HG03342 (cell line): ENCODE results near the gene ARL15.

Experiments
- ATAC-seq: cut with Tn5 transposase; IDR thresholded peaks from one replicate; pipeline ENCODE4 v1.9.1; 2021; ENCODE audit warnings: mild to moderate bottlenecking, moderate library complexity; ENCODE audit not compliant: unreplicated experiment

Gene ARL15

DNA sequence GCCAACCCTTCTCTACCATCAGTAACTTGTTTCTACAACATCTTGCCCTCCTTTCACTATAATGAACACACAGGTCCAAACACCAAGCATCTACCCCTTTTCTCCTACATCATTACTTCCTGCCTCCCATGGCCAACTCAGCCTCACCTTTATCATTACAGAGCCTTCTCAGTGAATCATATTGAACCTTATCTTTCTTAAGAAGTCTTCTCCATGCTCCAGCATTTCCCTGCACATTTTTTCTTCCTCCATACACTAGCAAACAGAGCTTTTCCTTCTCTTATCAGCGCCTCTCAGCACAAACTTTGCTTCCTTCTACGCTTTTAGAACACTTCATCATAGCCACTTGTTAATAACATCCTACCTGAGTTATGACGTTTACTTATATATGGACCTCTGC is 148.2 kb downstream of the ARL15 start:
- no peak for ATAC-seq

DNA sequence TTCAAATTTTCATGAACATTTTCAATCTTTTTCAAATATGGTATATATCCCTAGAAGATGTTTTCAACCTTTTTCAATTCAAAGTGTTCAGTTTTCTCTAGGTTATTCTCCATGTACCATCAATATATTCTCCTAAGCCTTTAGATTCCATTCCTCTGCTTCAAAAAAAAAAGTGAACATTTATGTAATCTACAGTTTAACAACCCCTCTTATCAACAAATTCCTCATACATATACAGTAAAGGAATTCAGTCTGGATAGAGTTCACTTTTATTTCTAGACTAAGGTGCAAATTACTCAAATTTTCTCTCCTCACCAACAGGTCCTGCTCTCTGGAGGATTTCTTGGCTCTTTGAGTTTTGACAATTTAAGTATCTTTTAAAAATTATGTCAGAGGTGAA is 150.0 kb downstream of the ARL15 start:
- no peak for ATAC-seq

DNA sequence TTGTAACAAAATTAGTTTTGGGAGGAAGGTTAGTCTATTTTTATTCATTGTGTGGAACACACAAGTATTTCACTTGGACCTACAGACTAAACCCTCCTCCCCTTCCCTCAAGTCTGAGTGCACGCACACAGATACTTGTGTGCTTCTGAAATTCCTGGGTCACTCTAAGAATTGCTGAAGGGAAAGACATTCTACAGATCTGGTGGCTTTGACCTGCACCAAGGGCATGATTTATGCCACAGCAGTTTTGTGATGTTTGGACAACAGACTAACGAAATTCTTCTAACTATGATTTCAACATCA is 150.5 kb downstream of the ARL15 start:
- no peak for ATAC-seq

DNA sequence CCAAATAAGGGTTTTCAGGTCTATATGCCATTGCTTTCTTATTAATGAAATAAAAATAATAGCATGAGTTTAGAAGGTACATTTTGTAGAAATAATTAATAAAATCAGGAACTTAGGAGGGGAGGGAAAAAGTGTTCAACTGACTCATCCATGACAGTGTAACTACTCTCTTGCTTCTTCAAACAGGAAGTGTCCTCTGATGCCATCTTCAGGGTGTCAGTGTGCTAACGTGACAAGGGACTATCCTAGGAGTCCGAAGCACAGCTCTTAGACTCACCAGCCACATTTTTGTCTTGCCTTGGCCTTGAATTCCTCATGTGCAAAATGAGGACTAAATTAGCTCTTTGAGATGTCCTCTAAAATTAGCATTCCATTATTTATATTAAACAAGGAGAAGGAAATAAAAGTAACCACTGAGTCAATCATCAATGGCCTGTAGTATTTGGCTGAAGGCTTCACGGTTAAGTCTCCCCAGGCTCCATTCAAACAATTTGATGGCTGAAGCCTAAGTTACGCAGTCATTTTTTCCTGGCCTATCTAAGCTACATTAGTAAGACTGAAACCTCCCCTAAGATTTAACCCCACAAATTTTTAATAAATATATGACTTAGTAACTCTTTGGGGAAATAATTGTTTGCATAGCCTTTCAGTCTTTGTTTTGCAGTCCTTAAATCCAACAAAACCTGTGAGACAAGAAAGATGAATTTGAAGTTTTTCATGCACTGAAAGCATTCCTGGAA is 151.1 kb downstream of the ARL15 start:
- no peak for ATAC-seq

DNA sequence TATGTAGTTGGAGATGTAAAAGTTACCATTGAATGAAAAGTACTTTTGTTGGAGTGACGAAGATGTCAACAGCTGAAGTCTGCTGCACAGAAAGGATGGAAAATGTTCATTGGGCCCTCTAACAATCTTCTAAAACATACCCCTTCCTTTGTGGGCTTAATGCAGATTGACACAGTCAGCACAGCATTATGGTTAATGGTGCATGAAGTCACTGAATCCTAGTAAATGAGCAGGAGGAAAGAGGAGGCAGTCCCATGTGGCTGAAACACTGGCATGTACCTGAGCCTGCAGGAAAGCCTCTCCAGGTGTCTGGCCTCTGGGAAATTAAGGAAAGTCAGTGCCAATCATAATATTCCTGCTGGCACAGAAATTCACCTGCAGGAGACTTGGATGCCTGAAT is 153.8 kb downstream of the ARL15 start:
- ATAC-seq: no peak

DNA sequence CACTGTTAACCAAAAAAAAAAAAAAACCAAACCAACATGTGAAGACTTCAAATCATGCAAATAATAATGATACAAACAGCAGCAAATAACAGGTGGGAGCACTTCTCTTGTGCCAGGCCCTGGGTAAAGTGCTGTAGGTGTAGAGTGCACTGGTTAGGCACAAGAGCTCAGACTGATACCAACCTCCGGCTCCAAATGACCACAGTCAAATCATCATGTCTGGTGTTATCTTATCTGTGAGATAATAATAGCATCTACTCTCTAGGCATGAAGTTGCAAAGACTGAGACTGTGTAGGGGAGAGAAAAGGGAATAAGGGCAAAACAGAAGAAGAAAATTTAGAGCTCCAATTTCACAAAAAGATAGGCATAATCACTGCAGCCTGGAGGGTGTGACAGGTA is 159.5 kb downstream of the ARL15 start:
- ATAC-seq: no peak

DNA sequence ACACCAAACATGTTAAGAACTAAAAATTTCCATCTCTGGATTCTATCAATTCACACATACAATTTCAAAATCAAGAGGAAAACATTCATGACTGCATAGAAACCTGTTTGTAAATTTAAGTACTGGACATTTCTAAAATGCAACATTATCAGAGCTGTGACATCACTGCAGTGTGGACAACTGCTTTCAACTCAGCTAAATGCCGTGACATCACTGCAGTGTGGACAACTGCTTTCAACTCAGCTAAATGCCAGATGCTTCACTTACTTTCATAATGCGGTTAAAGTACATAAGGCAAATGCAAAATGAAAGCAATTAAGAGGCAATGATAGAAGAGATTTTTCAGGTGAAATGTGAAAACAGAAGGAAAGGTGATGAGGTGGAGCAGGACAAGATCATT is 161.5 kb downstream of the ARL15 start:
- no peak for ATAC-seq

DNA sequence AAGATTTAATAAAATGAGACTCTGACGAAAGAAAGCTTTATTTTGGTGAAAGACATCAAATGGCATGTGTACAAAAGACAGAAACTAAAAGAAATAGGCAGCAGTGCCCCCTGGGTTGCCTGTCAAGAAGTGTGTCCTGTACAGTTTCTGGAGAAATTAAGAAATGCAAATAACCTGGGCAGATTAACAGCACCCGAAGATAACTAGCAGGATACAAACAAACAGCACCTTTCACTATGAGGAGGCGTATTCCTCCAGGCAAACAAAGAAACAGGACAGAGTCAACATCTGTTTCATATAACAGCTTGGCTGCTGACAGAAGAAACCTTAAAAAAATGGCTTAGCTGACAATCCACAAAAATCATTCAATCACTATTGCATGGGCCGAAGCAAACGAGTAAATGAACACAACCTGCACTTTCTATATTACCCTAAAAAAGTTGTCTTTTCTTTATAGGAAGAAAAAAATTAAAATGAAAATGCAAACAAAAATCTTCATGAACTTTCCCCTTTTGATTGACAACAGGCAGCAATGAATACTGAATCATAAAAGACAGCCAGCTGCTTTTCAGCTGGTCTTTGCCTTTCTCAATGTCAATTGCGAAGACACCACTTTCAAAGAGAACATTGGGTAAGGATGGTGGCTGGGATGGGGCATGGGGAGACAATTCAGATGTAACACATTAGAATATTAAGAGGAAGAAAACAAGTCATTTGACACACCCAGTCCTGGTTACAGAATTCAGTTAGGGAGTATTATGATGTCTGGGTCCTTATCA is 162.1 kb downstream of the ARL15 start:
- no peak for ATAC-seq

DNA sequence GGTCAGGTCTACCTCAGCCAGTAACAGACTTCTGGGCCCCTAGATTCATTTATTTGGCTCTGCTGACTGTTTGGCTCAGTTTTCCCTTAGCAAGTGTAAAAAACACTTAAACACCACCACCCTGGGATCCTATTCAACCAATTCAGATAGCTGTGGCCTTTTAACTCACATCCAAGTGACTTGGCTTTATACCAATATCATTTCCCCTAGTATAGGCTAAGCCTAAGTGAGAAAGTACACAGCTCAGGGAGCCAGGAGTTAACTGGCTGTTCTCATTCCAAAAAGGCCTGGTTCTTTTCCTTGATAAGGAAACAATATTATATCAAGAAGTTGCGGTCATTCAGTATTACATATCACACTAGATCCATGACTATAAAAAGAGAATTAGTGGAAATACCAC is 163.5 kb downstream of the ARL15 start:
- no peak for ATAC-seq

DNA sequence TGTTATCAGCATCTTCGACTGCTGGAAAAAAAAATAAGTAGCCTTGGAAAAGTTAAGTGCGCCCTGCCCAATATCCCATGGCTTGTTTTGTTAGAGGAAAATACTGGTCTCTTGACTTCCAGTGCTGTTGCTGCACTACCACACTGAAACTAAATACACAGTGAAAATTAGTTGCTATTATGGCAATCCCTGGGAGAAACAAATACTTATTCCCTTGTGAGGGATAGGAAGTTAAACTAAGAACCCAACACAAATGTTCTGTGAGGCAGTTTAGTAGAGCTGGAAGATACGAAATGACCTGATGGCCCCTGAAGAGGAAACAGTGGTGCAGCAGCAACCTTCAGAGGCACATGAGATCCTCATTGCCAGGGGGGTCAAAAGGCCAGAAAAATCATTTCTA is 164.0 kb downstream of the ARL15 start:
- ATAC-seq: no peak

DNA sequence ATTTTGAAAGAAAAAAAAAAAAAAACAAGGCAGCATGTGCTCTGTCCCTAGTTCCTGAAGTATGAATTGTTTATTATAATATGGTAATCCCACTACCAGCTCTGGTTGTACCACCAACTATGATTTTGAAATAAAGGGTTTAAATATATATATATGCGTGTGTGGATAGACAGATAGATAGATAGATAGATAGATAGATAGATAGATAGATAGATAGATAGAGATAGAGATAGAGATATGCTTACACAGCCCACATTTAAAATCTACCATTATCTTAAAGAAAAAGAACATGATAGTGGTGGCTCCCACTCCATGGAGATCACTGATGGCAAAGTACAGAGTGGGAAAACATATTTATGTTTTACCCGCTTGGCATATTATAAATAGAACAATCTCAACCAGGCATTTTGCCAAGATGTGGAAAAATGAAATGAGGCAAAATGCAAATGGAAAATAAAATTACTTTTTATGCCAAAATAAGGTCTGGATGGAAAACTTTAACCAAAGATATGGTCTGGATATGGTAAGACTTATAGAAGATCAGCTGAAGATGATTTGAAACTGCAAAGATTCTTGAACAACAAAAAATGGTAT is 170.0 kb downstream of the ARL15 start:
- no peak for ATAC-seq

DNA sequence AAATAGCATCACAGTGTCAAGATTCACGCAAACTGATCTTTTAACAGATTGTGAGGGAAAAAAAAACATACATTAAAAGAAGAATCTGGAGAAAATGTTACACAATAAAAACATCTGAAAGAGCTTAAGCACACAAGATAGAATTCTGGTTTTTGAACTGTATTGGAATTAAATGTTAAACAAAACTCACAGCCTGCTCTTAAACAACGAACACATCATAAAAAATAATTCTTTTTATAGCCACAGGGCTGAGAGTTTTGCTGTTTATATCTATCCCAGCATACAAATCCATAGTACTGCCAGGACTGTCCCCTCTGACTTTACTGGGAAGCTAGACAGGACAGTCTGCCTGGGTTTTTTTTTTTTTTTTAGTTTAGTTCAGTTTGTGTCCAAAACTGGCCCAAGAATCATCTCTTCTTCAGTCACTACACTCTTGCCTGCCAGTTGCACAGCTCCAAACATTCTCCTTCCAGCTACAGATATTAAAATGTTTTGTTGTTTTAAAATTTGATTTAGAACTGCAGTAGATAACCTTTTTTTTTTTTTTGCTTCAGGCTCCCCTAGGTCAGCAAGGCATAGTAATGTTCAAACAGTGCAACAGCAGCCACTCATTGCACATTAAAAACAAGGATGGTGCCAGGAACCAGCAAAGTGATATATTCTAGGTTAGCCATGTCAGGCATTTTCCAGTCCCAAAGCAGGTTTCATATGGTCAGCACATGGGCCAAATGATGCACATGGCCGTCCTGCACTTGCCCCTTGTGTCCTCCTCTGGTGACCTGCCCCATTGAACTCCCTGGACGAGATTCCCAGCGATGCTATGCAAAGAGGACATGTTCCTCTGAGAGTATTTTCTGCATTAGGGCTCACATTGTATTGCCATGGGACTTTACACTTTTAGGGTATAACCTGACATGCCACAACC is 173.6 kb downstream of the ARL15 start:
- ATAC-seq: no peak

DNA sequence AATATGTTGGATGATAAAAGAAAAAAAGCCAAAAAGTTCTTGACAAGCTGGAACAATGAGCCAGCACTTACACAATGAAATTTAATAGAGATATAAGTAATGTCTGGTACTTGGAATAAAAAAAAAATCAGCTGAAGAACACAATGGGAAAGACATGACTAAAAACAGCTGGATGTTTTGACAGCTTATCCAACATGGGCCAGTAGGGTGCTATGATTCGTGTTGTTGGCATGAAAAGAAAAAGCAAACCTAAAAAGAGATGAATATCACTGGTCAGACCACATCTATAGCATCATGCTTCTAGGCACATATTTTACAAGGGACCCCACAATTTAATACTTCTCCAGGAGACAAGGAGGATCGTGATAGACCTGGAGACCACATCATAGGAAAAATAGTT is 175.3 kb downstream of the ARL15 start:
- no peak for ATAC-seq

DNA sequence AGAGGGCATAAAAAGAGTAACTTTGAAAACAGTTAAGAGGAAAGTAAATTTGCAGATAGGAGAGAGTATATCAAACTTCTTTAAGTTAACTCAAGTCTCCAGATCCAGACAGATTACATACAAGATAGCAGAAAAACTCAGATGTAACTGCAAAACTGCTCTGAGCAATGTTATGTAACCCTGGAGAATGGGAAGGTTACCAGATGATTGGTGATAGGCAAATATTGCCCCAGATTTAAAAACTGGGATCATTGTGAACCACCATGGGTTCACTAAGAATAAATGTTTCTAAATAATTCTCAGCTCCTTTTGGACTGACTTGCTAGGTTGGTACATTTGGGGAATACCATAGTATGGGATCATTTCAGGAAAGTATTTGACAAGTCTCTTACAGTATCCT is 176.5 kb downstream of the ARL15 start:
- ATAC-seq: no peak

DNA sequence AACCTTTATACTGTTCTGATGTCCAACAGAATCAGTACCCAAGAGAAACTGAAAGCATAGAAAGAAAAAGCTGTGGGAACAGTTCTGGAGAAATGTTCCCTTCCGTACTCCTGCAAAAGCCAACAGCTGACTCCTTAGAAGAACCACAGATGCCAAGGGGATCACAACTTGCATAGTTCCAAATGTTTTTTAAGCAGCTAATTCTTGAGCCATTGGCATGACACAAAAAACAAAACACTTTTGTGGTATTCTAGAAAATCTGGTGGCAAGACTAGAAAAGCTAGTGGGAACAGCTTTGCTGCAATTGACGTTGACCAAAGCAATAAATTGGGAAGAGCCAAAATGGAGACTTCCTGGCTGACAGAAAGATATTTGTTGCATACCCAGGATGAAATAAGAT is 189.9 kb downstream of the ARL15 start:
- ATAC-seq: no peak

DNA sequence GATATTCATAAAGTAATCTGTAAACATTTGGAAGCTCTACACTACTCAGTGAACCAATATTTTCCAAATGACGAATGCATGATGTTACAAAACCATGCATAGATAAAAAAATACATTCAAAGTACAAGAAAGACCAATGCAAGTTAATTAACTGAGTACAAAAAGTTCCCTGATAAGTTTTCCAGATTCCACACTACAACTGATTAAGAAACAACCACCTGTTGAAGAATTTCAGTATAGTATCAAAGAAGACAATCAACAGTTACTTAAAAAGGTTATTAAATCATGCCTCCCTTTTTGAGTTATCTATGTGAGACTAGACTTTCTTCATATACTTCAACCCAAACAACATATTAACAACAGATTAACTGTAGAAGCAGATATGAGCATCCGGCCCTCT is 192.4 kb downstream of the ARL15 start:
- ATAC-seq: no peak

DNA sequence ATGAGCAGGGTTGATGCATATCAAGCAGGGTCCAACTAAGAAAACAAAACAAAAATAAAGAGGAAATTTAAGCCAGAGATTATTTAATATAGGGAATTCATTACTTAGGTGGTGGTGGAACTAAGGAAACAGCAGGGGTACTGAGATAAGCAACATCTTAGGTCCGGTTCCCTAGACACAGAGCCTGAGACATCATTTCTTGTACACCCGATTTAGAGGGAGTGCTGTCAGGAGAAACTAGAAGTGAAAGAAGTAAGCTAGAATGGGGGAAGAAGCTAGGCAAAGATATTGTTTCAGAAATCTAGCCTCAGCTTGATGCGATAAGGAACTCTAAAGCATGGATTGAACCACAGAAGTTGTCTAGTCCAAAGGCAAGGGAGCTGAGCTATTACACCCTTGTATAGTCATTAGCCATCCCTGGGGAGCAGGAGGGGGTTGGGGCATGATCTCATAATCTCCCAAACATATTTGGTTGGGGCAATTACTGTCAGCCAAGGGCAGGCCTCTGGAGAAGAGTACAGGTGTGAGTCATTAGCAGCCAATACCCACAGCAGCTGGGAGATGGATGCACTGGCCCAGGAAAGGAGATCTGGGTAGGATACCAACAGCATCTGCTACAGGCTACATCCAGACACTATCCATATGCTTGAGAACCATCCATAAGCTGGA is 194.5 kb downstream of the ARL15 start:
- ATAC-seq: no peak

DNA sequence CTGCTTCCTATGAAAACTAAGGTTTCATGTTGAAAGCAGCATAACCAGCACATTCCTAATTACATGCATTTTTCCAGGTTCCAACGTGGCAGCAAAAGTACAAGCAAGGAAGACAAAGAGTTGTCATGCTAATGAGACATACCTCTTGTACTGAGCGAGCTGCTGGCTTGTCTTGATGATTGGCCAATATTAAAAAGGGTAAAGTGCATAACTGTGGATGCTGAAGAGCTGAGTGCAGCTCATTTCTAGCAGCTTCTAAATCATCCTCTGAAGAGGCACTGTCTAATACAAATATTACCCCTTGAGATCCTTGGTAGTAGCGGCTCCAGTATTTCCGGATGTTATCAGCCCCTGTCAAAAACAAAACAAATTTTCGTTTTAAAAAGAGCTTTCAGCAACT is 197.3 kb downstream of the ARL15 start:
- ATAC-seq: no peak

DNA sequence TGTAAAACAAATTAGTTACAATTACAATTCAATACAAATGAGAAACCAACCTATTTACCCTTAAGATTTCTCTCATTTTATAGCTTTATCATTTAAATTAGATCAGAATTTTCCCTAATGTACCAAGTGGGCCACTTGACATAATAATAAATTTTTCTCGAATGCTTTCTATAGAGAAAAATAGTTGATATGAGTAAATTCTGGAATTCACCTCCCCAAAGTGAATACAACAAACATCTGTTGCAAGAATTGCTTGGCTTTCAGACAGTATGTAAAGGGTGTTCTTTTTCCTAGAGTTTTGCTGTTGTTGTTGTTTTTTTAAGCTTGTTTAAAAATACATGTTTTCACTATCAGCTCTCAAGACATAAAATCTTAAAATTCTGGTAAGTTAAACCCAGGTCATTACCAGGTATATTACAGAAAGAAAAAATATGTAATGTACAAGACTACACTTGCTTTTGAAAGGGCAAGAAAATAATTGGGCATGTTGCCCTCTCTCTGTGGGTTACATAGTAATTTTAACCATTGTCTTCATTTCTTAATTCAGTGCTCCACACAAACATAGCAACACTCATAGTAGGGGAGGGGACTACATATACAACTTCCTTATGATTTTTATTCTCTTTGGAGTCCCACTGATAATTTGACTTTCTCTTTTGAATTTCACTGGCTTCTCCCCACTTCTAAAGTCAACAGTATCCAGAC is 200.6 kb downstream of the ARL15 start:
- no peak for ATAC-seq

DNA sequence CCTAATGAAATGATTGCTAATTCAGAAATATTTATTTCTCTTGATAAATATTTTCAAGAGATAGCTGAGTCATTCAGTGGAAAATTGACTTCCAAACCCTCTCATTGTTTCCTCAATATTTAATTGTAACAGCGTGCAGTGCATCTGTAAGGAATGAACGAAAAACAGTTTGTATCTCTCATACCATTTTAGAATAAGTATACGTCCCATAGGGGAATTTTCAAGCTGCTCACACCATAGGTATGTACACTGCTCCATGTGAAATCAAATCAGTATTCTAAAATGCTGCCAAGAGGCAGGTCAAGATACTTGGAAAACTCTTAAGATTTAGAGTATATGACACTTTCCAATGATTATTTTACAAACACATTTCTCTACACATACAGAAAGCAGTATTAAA is 202.2 kb downstream of the ARL15 start:
- ATAC-seq: no peak
